ENCODE measurements around the gene AREG. TPM values are rescaled to one million over a fixed set of nuclear protein-coding genes. Genes with fewer than 3 reads are reported as not detected.

The AREG gene
- total RNA-seq, 1 experiment from 2014 or later, result 739 TPM

DNA sequence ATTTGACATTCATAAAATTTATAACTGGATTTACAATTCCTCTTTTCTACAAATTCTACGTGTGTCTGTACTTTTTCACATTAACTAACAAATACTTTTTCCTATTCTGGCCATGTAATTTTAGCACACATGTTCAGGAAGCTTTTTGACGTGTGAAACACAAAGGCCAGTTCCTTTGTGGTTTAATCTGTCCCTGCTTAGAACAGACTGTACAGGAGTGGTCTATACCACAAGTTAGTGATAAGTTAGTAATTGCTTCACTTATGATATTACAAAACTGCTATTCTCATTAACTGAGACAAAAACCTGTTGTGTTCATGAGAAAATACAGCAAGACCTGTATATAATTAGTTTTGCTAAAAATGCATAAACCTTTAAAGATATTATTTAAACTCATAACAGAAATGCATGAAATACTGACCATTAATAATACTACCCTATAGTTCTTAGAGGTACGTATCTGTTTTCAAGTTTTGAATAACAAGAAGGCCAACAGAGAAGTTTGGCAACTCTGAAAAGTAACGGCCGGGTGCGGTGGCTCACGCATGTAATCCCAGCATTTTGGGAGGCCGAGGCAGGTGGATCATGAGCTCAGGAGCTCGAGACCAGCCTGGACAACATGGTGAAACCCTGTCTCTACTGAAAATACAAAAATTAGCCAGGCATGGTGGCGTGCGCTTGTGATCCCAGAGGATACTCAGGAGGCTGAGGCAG is 13.7 kb upstream of the AREG start:
- no peak overlapping the region for H3K4me2 ChIP-seq (ENCODE audit: low read length)
- H3K9me2 ChIP-seq (ENCODE audit: insufficient read depth), result no peaks in the 10 kb centered on the region
- TF ChIP-seq, protein P1, sequence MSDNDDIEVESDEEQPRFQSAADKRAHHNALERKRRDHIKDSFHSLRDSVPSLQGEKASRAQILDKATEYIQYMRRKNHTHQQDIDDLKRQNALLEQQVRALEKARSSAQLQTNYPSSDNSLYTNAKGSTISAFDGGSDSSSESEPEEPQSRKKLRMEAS (IDR thresholded peaks at IDR 0.05), result no peak
- TF ChIP-seq SIN3A (IDR thresholded peaks at IDR 0.05; ENCODE audit: low read depth) (no peak), SP1 (IDR thresholded peaks at IDR 0.05; ENCODE audit: low read depth) (no peak), ELF1 (IDR thresholded peaks at IDR 0.05; ENCODE audit: borderline replicate concordance, low read depth) (no peak)
- intact Hi-C loops (cut with micrococcal nuclease), result no loop called here
- ATAC-seq (no peak), DNase-seq (ENCODE audit: low read depth, low spot score) (no peak)
- POLR2A ChIA-PET, result interaction anchor here (1.1 kb wide), 1 partner anchor 14 kb away, joined by 3 read pairs; the partner anchor contains the start of gene AREG
- RAD21 ChIA-PET (ENCODE audit: low non-redundant PET in 1 of 2, low total read pairs in 2 of 2, uncharacterized antibody in 2 of 2, unreplicated experiment in 2 of 2), result no interaction called here
- H4K20me1 ChIP-seq (ENCODE audit: insufficient read depth), result no peaks in the 10 kb centered on the region
- CTCF ChIA-PET, result no interaction called here
- H3K27me3 ChIP-seq (ENCODE audit: insufficient read depth, low read length), result no peaks in the 10 kb centered on the region
- H3K9ac ChIP-seq (ENCODE audit: low read length), result no peak overlapping the region
- H3K79me2 ChIP-seq (ENCODE audit: insufficient read depth, low read length), result no peaks in the 10 kb centered on the region
- no TSS peak for BruUV-seq (replicated peaks)
- no peak overlapping the region for H3K4me3 ChIP-seq (replicated peaks in 1 of 2; ENCODE audit: low read depth in 1 of 2, low read length in 2 of 2)
- H3K9me3 ChIP-seq (ENCODE audit: control insufficient read depth in 1 of 2, insufficient read depth in 1 of 2, low read depth in 1 of 2, low read length in 2 of 2), result no peaks in the 10 kb centered on the region
- no peak overlapping the region for H3K27ac ChIP-seq (ENCODE audit: low read depth, low read length)
- H3K4me1 ChIP-seq (ENCODE audit: control insufficient read depth in 1 of 2, insufficient read depth in 2 of 2, low read length in 2 of 2), result peaks cover 9 to 19% of the 10 kb centered on the region in 2 experiments; a peak in 3 of 4 replicates
- H2AFZ ChIP-seq (ENCODE audit: low read depth, low read length, poor library complexity, severe bottlenecking), result peak overlapping the region; percentile 13
- H3K36me3 ChIP-seq (ENCODE audit: control insufficient read depth in 1 of 2, insufficient read depth in 2 of 2, low read length in 2 of 2), result no peaks in the 10 kb centered on the region

- Histone ChIP-seq H3K9me3 (ENCODE audit: control insufficient read depth in 1 of 2, insufficient read depth in 1 of 2, low read depth in 1 of 2, low read length in 2 of 2) (no peaks in the 10 kb centered on the region), H3K9me2 (ENCODE audit: insufficient read depth) (no peaks in the 10 kb centered on the region), H3K4me3 (replicated peaks in 1 of 2; ENCODE audit: low read depth in 1 of 2, low read length in 2 of 2) (no peak overlapping the region), H3K36me3 (ENCODE audit: control insufficient read depth in 1 of 2, insufficient read depth in 2 of 2, low read length in 2 of 2) (no peaks in the 10 kb centered on the region), H3K9ac (ENCODE audit: low read length) (no peak overlapping the region), H3K4me2 (ENCODE audit: low read length) (no peak overlapping the region), H3K79me2 (ENCODE audit: insufficient read depth, low read length) (no peaks in the 10 kb centered on the region), H2AFZ (ENCODE audit: low read depth, low read length, poor library complexity, severe bottlenecking) (peak overlapping the region; percentile 37), H3K27ac (ENCODE audit: low read depth, low read length) (no peak overlapping the region), H3K4me1 (ENCODE audit: control insufficient read depth in 1 of 2, insufficient read depth in 2 of 2, low read length in 2 of 2) (peaks cover 9 to 18% of the 10 kb centered on the region in 2 experiments; a peak in 3 of 4 replicates), H4K20me1 (ENCODE audit: insufficient read depth) (no peaks in the 10 kb centered on the region), H3K27me3 (ENCODE audit: insufficient read depth, low read length) (no peaks in the 10 kb centered on the region)
- intact Hi-C loops (cut with micrococcal nuclease), result no loop called here
- DNase-seq (ENCODE audit: low read depth, low spot score) (no peak), ATAC-seq (no peak)
- ChIA-PET CTCF (no interaction called here), RAD21 (ENCODE audit: low non-redundant PET in 1 of 2, low total read pairs in 2 of 2, uncharacterized antibody in 2 of 2, unreplicated experiment in 2 of 2) (no interaction called here), POLR2A (no interaction called here)
- TF ChIP-seq CEBPB (IDR thresholded peaks at IDR 0.05; ENCODE audit: low read depth) (no peak), JUND (IDR thresholded peaks at IDR 0.05) (no peak), SIN3A (IDR thresholded peaks at IDR 0.05; ENCODE audit: low read depth) (no peak), FOSL1 (IDR thresholded peaks at IDR 0.05; ENCODE audit: low read depth) (no peak), RAD21 (IDR thresholded peaks at IDR 0.05; ENCODE audit: low read depth) (no peak), ELF1 (IDR thresholded peaks at IDR 0.05; ENCODE audit: borderline replicate concordance, low read depth) (no peak), SRF (IDR thresholded peaks at IDR 0.05; ENCODE audit: low read depth) (no peak), EGR1 (IDR thresholded peaks at IDR 0.05; ENCODE audit: low read depth) (no peak), POLR2AphosphoS5 (IDR thresholded peaks at IDR 0.05; ENCODE audit: low read depth, low read length) (no peak), EZH2 (IDR thresholded peaks at IDR 0.05) (no peak), POLR2A (IDR thresholded peaks at IDR 0.05; ENCODE audit: borderline replicate concordance, extremely low read depth, insufficient read depth, insufficient read length) (no peak), SP1 (IDR thresholded peaks at IDR 0.05; ENCODE audit: low read depth) (no peak), YY1 (IDR thresholded peaks at IDR 0.05; ENCODE audit: extremely low read depth, insufficient replicate concordance, low read depth, low read length) (no peak), CBX3 (IDR thresholded peaks at IDR 0.05; ENCODE audit: low read depth) (no peak), TCF7L2 (IDR thresholded peaks at IDR 0.05; ENCODE audit: borderline replicate concordance, extremely low read depth, insufficient read depth, insufficient read length) (no peak)
- BruUV-seq (replicated peaks), result no TSS peak
These were observed 11.9 kb upstream of the AREG start for GRCh38 chr4:74433043-74433442.

Data from HCT116 (cell line).